RWPE2 (cell line): ENCODE results near the gene TMEM245.
A peak's percentile ranks its signal among the peaks of the same experiment; 100 is the strongest.
"Not testable (repeated sequence)": the region's sequence is repeated elsewhere in the genome, so short reads cannot be mapped to it uniquely, and the experiment has no call there.

Source experiments
- ATAC-seq: fragments of 200-7000 bp; cut with Tn5 transposase; 3 replicates; pipeline ENCODE4 v1.9.1; 2021; ENCODE audit warnings: low read depth
- DNase-seq: peaks from one replicate; pipeline ENCODE4 v3.0.0-alpha.2; 2020; ENCODE audit warnings: low spot score
- H3K27ac ChIP-seq: fragments of 450-650 bp; 2 replicates; pipeline ENCODE4 v1.5.1; 2017; ENCODE audit warnings: mild to moderate bottlenecking; ENCODE audit not compliant: poor library complexity, severe bottlenecking
- H3K27me3 ChIP-seq: fragments of 250-450 bp; sonication (Bioruptor Pico); 2 replicates; pipeline ENCODE4 v1.5.1; 2021; ENCODE audit warnings: mild to moderate bottlenecking, moderate library complexity; ENCODE audit not compliant: insufficient read depth, poor library complexity, severe bottlenecking
- H3K36me3 ChIP-seq: fragments of 250-450 bp; sonication (Bioruptor Pico); 2 replicates; pipeline ENCODE4 v1.5.1; 2020; ENCODE audit warnings: low read depth, mild to moderate bottlenecking, moderate library complexity
- H3K4me1 ChIP-seq: fragments of 250-450 bp; sonication (Bioruptor Pico); 2 replicates; pipeline ENCODE4 v1.5.1; 2021; ENCODE audit warnings: mild to moderate bottlenecking, moderate library complexity; ENCODE audit not compliant: insufficient read depth, poor library complexity, severe bottlenecking
- H3K4me3 ChIP-seq: fragments of 250-450 bp; sonication (Bioruptor Pico); 2 replicates; pipeline ENCODE4 v1.5.1; 2021; ENCODE audit warnings: mild to moderate bottlenecking, moderate library complexity; ENCODE audit not compliant: severe bottlenecking
- H3K9me3 ChIP-seq: fragments of 250-450 bp; sonication (Bioruptor Pico); 2 replicates; pipeline ENCODE4 v1.5.1; 2021; ENCODE audit warnings: mild to moderate bottlenecking, moderate library complexity; ENCODE audit not compliant: severe bottlenecking
- CTCF ChIP-seq: fragments of 450-650 bp; IDR thresholded peaks from one replicate; pipeline ENCODE4 v1.5.1; 2017; ENCODE audit warnings: mild to moderate bottlenecking, moderate library complexity; ENCODE audit not compliant: poor library complexity, severe bottlenecking

Gene TMEM245

GRCh38 chr9:109063760-109064159 lies 56.0 kb downstream of the TMEM245 start:
- TF ChIP-seq CTCF, result peak; percentile 11
- peaks cover 73% of the 10 kb centered on the region for H3K36me3 ChIP-seq
- peak overlapping the region; percentile 100 for H3K27ac ChIP-seq
- H3K27me3 ChIP-seq, result no peaks in the 10 kb centered on the region
- H3K4me1 ChIP-seq, result peaks cover 36% of the 10 kb centered on the region
- no peak for DNase-seq
- H3K9me3 ChIP-seq, result no peaks in the 10 kb centered on the region
- H3K4me3 ChIP-seq, result no peak overlapping the region
- ATAC-seq, result no peak

GRCh38 chr9:109062543-109062942 lies 57.2 kb downstream of the TMEM245 start:
- Histone ChIP-seq H3K27me3 (no peaks in the 10 kb centered on the region), H3K27ac (peak overlapping the region; percentile 100), H3K9me3 (no peaks in the 10 kb centered on the region), H3K4me3 (no peak overlapping the region), H3K4me1 (peaks cover 36% of the 10 kb centered on the region), H3K36me3 (peaks cover 77% of the 10 kb centered on the region)
- DNase-seq (no peak), ATAC-seq (no peak)
- TF ChIP-seq CTCF, result no peak

GRCh38 chr9:109060191-109060590 lies 59.6 kb downstream of the TMEM245 start:
- peaks cover 91% of the 10 kb centered on the region for H3K36me3 ChIP-seq
- peaks cover 17% of the 10 kb centered on the region for H3K4me1 ChIP-seq
- no peak for TF ChIP-seq CTCF
- no peaks in the 10 kb centered on the region for H3K27me3 ChIP-seq
- DNase-seq (no peak), ATAC-seq (no peak)
- no peaks in the 10 kb centered on the region for H3K9me3 ChIP-seq
- no peak overlapping the region for H3K27ac ChIP-seq
- H3K4me3 ChIP-seq, result no peak overlapping the region

GRCh38 chr9:109053121-109053520 lies 66.6 kb downstream of the TMEM245 start:
- H3K4me3 ChIP-seq, H3K27ac ChIP-seq, H3K27me3 ChIP-seq, H3K9me3 ChIP-seq, H3K4me1 ChIP-seq, ATAC-seq, DNase-seq: not testable (repeated sequence)
- H3K36me3 ChIP-seq, result peaks cover 95% of the 10 kb centered on the region

- TF ChIP-seq CTCF, result no peak
- DNase-seq, result no peak
- Histone ChIP-seq H3K36me3 (peaks cover 99% of the 10 kb centered on the region), H3K4me1 (no peaks in the 10 kb centered on the region), H3K27ac (no peak overlapping the region), H3K27me3 (no peaks in the 10 kb centered on the region), H3K4me3 (no peak overlapping the region), H3K9me3 (no peaks in the 10 kb centered on the region)
- ATAC-seq, result no peak
Observed at GRCh38 chr9:109052416-109052815, 67.3 kb downstream of the TMEM245 start.

- H3K4me3 ChIP-seq, result no peak overlapping the region
- TF ChIP-seq CTCF, result no peak
- peaks cover 99% of the 10 kb centered on the region for H3K36me3 ChIP-seq
- H3K27me3 ChIP-seq, result no peaks in the 10 kb centered on the region
- ATAC-seq (no peak), DNase-seq (no peak)
- no peaks in the 10 kb centered on the region for H3K9me3 ChIP-seq
- H3K4me1 ChIP-seq, result no peaks in the 10 kb centered on the region
- H3K27ac ChIP-seq, result no peak overlapping the region
Observed at GRCh38 chr9:109051733-109052132, 68.0 kb downstream of the TMEM245 start.
